ENCODE measurements around the gene TOMM34.

The TOMM34 gene, protein sequence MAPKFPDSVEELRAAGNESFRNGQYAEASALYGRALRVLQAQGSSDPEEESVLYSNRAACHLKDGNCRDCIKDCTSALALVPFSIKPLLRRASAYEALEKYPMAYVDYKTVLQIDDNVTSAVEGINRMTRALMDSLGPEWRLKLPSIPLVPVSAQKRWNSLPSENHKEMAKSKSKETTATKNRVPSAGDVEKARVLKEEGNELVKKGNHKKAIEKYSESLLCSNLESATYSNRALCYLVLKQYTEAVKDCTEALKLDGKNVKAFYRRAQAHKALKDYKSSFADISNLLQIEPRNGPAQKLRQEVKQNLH

GRCh38 chr20:44960103-44960852 lies at the start of gene TOMM34:
TSS of gene TOMM34 (minus strand) at chr20:44960397. CDS start at chr20:44960333, 64 bp downstream.
- peak within 1 kb of the TSS; percentile 85 for H3K4me3 ChIP-seq (ENCODE audit: low read depth, low read length)
- TF ChIP-seq, protein P1, sequence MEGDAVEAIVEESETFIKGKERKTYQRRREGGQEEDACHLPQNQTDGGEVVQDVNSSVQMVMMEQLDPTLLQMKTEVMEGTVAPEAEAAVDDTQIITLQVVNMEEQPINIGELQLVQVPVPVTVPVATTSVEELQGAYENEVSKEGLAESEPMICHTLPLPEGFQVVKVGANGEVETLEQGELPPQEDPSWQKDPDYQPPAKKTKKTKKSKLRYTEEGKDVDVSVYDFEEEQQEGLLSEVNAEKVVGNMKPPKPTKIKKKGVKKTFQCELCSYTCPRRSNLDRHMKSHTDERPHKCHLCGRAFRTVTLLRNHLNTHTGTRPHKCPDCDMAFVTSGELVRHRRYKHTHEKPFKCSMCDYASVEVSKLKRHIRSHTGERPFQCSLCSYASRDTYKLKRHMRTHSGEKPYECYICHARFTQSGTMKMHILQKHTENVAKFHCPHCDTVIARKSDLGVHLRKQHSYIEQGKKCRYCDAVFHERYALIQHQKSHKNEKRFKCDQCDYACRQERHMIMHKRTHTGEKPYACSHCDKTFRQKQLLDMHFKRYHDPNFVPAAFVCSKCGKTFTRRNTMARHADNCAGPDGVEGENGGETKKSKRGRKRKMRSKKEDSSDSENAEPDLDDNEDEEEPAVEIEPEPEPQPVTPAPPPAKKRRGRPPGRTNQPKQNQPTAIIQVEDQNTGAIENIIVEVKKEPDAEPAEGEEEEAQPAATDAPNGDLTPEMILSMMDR (IDR thresholded peaks at IDR 0.05; ENCODE audit: insufficient read depth, low read length, missing control alignments), result no peak
- ChIA-PET POLR2A (interaction anchor here (2.3 kb wide), 1 partner anchor 9 kb away, joined by 7 read pairs; no protein-coding TSS in a partner anchor), CTCF (interaction anchor here (0.6 to 3.2 kb wide), 11 partner anchors 9 to 358 kb away, joined by 3 to 16 read pairs (median 3); no protein-coding TSS in a partner anchor)
- peak; percentile 21 for DNase-seq (ENCODE audit: low read depth, low spot score)

DNA sequence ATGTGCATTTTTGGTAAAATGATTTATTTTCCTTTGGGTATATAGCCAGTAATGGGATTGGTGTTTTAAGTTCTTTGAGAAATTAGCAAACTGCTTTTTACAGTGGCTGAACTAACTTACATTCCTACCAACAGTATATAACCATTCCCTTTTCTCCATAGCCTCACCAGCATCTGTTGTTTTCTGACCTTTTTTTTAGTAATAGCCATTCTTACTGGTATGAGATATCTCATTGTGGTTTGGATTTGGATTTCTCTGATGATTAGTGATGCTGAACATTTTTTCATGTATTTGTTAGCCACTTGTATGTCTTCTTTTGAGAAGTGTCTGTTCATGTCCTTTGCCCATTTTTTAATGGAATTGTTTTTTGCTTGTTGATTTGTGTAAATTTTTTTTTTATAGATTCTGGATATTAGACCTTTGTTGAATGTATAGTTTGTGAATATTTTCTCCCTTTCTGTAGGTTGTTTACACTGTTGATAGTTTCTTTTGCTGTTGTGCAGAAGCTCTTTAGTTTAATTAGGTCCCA lies 48.4 kb upstream of the TOMM34 start:
- POLR2A ChIA-PET, result no interaction called here
- CTCF ChIA-PET, result interaction anchor here (1.5 kb wide), 1 partner anchor 310 kb away, joined by 3 read pairs; no protein-coding TSS in a partner anchor
- no peak for DNase-seq (ENCODE audit: low read depth, low spot score)
- TF ChIP-seq, protein P1 (IDR thresholded peaks at IDR 0.05; ENCODE audit: insufficient read depth, low read length, missing control alignments), result no peak
- no peak overlapping the region for H3K4me3 ChIP-seq (ENCODE audit: low read depth, low read length)

DNA sequence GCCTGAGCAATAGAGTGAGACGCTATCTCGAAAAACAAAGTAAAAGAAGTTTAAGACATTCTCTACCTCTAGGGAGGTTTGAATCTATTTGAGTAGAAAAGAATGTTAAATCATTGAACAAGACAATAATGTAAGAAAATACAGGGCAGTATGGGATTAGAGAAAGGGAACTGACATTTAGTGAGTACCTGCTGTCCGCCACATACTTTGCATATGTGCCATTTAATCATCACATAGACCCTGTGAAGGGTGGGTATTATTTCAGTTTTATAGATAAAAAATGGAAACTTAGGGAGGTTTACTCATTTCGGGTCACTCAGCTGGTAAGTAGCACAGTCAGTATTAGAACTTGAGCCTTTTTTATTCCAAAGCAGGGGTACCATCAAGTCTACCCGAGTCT lies 37.5 kb upstream of the TOMM34 start:
- ChIA-PET CTCF (interaction anchor here (0.6 to 5.5 kb wide), 5 partner anchors 8 to 137 kb away, joined by 3 to 40 read pairs (median 14); no protein-coding TSS in a partner anchor), POLR2A (no interaction called here)
- H3K4me3 ChIP-seq (ENCODE audit: low read depth, low read length), result no peak overlapping the region
- TF ChIP-seq, protein P1 (IDR thresholded peaks at IDR 0.05; ENCODE audit: insufficient read depth, low read length, missing control alignments), result no peak
- no peak for DNase-seq (ENCODE audit: low read depth, low spot score)

GRCh38 chr20:44997171-44997570 lies 37.0 kb upstream of the TOMM34 start:
- ChIA-PET POLR2A (no interaction called here), CTCF (interaction anchor here (0.7 to 5.5 kb wide), 7 partner anchors 9 to 297 kb away, joined by 3 to 40 read pairs (median 3); no protein-coding TSS in a partner anchor)
- TF ChIP-seq, protein P1 (IDR thresholded peaks at IDR 0.05; ENCODE audit: insufficient read depth, low read length, missing control alignments), result no peak
- no peak for DNase-seq (ENCODE audit: low read depth, low spot score)
- H3K4me3 ChIP-seq (ENCODE audit: low read depth, low read length), result no peak overlapping the region

DNA sequence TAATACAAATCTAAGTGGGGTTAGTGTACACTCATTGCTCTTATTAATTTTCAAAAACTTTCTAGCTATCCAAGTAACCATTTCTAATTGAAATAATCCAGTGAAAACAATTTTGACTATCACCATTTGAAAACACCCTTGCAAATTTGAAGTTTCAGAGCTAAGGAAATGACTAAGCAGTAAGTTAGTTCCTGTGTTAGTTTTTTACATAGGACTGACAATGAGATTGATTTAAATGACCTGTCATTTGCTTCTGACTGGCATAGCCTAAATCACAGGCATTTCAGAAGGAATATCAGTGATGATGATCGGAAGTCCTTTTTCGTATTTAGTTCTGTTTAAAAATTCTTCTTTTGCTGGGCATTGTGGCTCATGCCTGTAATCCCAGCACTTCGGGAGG lies 33.1 kb upstream of the TOMM34 start:
- TF ChIP-seq, protein P1 (IDR thresholded peaks at IDR 0.05; ENCODE audit: insufficient read depth, low read length, missing control alignments), result no peak
- ChIA-PET POLR2A (no interaction called here), CTCF (interaction anchor here (1.1 to 1.4 kb wide), 2 partner anchors 102 to 301 kb away, joined by 3 to 4 read pairs; no protein-coding TSS in a partner anchor)
- no peak for DNase-seq (ENCODE audit: low read depth, low spot score)
- no peak overlapping the region for H3K4me3 ChIP-seq (ENCODE audit: low read depth, low read length)
